ENCODE data around the gene SCGN. TPM values are rescaled to one million over a fixed set of nuclear protein-coding genes. Genes with fewer than 3 reads are reported as not detected.

SCGN gene
- total and polyA plus RNA-seq, 11 donors, result 0.27 to 12.0 (median 1.1) TPM; not detected in 3

DNA sequence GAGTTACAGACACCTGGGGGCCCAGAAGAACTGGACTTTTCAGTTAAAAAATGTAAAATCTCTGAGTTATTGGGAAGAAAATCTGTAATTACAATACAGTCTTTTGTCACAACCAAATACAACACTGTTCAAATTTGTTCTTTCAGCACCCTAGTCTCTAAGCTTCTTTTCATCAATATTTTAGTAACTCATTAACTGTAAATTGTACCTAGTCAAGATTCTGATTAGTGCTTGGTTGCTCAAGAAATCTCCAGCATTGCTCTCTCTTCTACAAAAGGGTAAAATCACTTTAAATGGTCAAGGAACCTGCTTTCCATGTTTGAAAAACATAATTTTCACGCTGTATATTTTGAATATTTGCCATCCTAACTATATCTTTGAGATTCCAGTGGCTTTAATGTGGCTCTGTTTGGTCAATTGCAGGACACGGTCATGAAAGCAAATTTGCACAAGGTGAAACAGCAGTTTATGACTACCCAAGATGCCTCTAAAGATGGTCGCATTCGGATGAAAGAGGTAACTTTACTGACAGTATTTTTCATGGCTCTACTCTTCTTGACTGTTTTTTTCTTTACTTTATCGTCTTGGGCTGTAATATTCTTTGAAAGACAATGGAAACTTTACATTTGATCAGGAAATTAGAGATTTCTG lies 9.2 kb downstream of the SCGN start:
- DNase-seq (no peak), ATAC-seq (no peak)
- no peaks in the 10 kb centered on the region for H3K9me3 ChIP-seq
- no peak overlapping the region for H3K4me3 ChIP-seq
- no peaks in the 10 kb centered on the region for H3K36me3 ChIP-seq
- 73 to 76% (median 75%) methylated on average over 5 of the region's 5 CpGs for WGBS, 4 donors
- H3K4me1 ChIP-seq, result no peaks in the 10 kb centered on the region
- no peak overlapping the region for H3K27ac ChIP-seq
- intact Hi-C loops (cut with DNase I), result no loop called here
- peaks cover 0 to 24% (median 0%) of the 10 kb centered on the region in 9 donors for H3K27me3 ChIP-seq
- no peak for TF ChIP-seq POLR2A (IDR thresholded peaks at IDR 0.05)
- TF ChIP-seq, protein P1, sequence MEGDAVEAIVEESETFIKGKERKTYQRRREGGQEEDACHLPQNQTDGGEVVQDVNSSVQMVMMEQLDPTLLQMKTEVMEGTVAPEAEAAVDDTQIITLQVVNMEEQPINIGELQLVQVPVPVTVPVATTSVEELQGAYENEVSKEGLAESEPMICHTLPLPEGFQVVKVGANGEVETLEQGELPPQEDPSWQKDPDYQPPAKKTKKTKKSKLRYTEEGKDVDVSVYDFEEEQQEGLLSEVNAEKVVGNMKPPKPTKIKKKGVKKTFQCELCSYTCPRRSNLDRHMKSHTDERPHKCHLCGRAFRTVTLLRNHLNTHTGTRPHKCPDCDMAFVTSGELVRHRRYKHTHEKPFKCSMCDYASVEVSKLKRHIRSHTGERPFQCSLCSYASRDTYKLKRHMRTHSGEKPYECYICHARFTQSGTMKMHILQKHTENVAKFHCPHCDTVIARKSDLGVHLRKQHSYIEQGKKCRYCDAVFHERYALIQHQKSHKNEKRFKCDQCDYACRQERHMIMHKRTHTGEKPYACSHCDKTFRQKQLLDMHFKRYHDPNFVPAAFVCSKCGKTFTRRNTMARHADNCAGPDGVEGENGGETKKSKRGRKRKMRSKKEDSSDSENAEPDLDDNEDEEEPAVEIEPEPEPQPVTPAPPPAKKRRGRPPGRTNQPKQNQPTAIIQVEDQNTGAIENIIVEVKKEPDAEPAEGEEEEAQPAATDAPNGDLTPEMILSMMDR (IDR thresholded peaks at IDR 0.05), result no peak

- peaks cover 0 to 24% (median 0%) of the 10 kb centered on the region in 9 donors for H3K27me3 ChIP-seq
- no peak for ATAC-seq
- 44 to 68% (median 58%) methylated on average over 4 of the region's 4 CpGs for whole genome bisulfite sequencing, 4 donors
- DNase-seq, result no peak
- no peak overlapping the region for H3K27ac ChIP-seq
- TF ChIP-seq, protein P1 (IDR thresholded peaks at IDR 0.05), result no peak
- no peak for TF ChIP-seq POLR2A (IDR thresholded peaks at IDR 0.05)
- H3K4me1 ChIP-seq, result no peaks in the 10 kb centered on the region
- no peaks in the 10 kb centered on the region for H3K36me3 ChIP-seq
- no peak overlapping the region for H3K4me3 ChIP-seq
- H3K9me3 ChIP-seq, result no peaks in the 10 kb centered on the region
- intact Hi-C loops (cut with DNase I), result no loop called here
Measured at GRCh38 chr6:25665455-25665854, 13.4 kb downstream of the SCGN start.

GRCh38 chr6:25669413-25669812 lies 17.4 kb downstream of the SCGN start:
- no peaks in the 10 kb centered on the region for H3K36me3 ChIP-seq
- peaks cover 0 to 12% (median 0%) of the 10 kb centered on the region in 9 donors for H3K27me3 ChIP-seq
- no peaks in the 10 kb centered on the region for H3K4me1 ChIP-seq
- ATAC-seq (no peak), DNase-seq (no peak)
- TF ChIP-seq, protein P1 (IDR thresholded peaks at IDR 0.05), result no peak
- TF ChIP-seq POLR2A (IDR thresholded peaks at IDR 0.05), result no peak
- no peaks in the 10 kb centered on the region for H3K9me3 ChIP-seq
- H3K4me3 ChIP-seq, result no peak overlapping the region
- 85 to 93% (median 92%) methylated on average over 5 of the region's 5 CpGs for WGBS, 4 donors
- intact Hi-C loops (cut with DNase I), result no loop called here
- no peak overlapping the region for H3K27ac ChIP-seq

DNA sequence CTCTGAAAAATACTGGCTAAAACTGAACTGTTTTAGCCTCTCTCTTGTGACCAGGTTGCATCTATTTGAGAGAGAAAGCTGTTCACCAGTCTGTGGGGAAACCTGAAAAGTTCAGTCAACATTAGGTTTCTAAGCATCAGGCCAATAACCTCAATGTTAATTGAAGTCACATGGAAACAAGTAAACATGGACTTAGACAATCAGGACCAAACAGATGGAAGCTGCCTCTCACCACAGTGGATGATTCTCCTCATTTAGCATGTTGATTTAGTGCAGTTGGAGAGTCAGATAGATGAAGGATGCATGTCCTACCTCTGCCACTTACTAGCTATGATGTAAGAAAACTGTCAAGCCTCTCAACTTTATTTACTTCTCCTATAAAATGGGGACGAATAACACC lies 18.2 kb downstream of the SCGN start:
- DNase-seq (no peak), ATAC-seq (no peak)
- Histone ChIP-seq H3K27ac (no peak overlapping the region), H3K4me1 (no peaks in the 10 kb centered on the region), H3K27me3 (peaks cover 0 to 5% (median 0%) of the 10 kb centered on the region in 9 donors), H3K4me3 (no peak overlapping the region), H3K36me3 (no peaks in the 10 kb centered on the region), H3K9me3 (no peaks in the 10 kb centered on the region)
- WGBS, 4 donors, result 0 to 61% (median 29%) methylated on average over 1 of the region's 1 CpG
- intact Hi-C loops (cut with DNase I), result no loop called here
- TF ChIP-seq POLR2A (IDR thresholded peaks at IDR 0.05), result no peak
- TF ChIP-seq, protein P1 (IDR thresholded peaks at IDR 0.05), result no peak
